Measurements from ENCODE around the gene PTMS.
A peak's percentile ranks its signal among the peaks of the same experiment; 100 is the strongest.

Gene PTMS

DNA sequence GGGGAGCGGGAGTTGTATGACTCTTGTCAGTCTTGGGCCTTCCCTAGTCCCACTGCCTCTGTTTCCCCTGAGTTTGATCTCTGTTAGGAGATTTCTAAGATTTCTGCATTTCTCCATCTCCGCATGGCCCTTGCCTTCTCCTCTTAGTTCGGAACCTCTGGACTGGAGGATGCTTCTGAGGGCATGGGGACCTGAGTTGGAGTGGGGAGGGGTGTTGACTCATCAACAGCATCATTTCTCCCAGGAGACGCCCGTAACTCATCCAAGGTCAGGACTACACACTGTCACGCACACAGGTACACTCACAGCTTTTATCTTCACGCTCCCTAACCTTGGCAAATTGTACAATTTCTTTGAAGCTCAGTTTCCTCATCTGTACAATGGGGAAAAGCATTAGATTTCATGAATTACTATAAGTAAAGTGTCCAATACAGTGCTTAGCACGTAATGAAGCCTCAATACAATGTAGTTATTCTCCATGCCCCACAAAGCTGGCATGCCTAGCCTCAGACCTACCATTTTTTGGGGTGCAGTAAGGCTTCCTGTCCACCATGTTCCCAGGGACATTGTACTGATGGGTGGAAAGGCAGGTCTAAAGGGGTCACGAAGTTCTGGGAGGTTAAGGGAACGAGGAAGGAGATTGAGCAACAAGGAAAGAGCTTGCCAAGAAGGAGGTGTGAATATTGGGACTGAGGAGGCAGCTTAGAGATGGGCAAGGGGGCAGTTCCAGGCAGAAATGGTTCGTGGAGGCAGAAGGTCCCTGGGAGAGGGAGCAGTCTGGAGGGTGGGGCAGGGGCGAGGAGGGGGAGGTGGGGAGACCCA is 5.6 kb downstream of the PTMS start:
- DNase-seq (ENCODE audit: low spot score) (no peak), FAIRE-seq (peak; percentile 42)

DNA sequence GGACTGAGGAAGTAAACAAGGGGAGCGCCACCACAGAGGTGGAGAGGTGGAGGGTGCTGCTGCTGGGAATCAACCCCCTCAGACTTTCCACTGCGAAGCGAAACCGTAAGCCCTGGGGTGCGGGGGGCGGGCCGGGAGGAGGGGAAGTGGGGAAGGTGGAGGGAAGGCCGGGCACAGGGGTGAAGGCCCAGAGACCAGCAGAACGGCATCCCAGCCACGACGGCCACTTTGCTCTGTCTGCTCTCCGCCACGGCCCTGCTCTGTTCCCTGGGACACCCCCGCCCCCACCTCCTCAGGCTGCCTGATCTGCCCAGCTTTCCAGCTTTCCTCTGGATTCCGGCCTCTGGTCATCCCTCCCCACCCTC is 6.2 kb downstream of the PTMS start, which contains the start of gene LAG3:
Gene LAG3, plus strand, starts transcription at position 190 of the 365 bp plus-strand sequence. CDS start 333 bp downstream, outside the sequence.
- no peak for DNase-seq (ENCODE audit: low spot score)

GRCh38 chr12:6772726-6773589 is 6.8 kb downstream of the PTMS start:
- peak; percentile 65 for FAIRE-seq
- no peak for DNase-seq (ENCODE audit: low spot score)

More for the DNA sequence above, 6.2 kb downstream of the PTMS start, which contains the start of gene LAG3:
- FAIRE-seq: no peak

DNA sequence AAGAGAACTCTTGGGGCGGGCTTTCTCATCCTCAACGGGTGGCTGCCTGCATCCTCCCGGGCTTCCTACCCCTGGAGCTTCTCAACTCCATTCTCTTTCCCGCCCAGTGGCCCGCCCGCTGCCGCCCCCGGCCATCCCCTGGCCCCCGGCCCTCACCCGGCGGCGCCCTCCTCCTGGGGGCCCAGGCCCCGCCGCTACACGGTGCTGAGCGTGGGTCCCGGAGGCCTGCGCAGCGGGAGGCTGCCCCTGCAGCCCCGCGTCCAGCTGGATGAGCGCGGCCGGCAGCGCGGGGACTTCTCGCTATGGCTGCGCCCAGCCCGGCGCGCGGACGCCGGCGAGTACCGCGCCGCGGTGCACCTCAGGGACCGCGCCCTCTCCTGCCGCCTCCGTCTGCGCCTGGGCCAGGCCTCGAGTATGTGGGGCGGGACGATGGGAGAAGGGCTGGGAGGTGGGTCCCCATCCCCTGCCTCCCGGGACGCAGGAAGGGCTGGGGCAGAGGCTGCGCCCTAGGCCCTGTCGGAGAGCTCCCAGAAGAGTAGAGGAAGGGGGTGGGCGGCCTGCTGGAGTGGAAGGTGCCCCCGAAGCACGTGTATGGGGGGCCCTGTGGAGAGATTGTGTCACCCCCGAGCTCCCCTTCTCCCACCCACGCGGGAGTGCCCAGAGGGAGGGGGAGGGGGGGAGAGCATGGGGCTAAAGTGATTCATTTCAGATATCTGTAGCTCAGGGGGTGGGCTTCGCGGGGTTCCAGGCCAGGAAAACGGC is 7.6 kb downstream of the PTMS start:
- FAIRE-seq (no peak), DNase-seq (ENCODE audit: low spot score) (no peak)

DNA sequence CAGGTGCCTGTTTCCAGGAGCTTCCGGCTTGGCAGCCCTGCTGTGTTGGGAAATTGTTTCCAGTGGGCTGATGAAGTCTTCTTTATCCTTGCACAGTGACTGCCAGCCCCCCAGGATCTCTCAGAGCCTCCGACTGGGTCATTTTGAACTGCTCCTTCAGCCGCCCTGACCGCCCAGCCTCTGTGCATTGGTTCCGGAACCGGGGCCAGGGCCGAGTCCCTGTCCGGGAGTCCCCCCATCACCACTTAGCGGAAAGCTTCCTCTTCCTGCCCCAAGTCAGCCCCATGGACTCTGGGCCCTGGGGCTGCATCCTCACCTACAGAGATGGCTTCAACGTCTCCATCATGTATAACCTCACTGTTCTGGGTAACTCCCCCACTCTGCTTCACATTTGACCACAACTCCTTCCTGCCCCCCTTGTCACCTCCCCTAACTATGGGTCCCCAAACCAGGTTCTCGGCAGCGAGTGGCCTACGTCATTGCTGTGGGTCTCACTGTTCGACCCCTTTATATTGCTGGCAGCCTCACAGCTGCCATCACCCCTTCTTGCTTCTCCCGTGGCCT is 8.4 kb downstream of the PTMS start:
- no peak for DNase-seq (ENCODE audit: low spot score)
- no peak for FAIRE-seq

DNA sequence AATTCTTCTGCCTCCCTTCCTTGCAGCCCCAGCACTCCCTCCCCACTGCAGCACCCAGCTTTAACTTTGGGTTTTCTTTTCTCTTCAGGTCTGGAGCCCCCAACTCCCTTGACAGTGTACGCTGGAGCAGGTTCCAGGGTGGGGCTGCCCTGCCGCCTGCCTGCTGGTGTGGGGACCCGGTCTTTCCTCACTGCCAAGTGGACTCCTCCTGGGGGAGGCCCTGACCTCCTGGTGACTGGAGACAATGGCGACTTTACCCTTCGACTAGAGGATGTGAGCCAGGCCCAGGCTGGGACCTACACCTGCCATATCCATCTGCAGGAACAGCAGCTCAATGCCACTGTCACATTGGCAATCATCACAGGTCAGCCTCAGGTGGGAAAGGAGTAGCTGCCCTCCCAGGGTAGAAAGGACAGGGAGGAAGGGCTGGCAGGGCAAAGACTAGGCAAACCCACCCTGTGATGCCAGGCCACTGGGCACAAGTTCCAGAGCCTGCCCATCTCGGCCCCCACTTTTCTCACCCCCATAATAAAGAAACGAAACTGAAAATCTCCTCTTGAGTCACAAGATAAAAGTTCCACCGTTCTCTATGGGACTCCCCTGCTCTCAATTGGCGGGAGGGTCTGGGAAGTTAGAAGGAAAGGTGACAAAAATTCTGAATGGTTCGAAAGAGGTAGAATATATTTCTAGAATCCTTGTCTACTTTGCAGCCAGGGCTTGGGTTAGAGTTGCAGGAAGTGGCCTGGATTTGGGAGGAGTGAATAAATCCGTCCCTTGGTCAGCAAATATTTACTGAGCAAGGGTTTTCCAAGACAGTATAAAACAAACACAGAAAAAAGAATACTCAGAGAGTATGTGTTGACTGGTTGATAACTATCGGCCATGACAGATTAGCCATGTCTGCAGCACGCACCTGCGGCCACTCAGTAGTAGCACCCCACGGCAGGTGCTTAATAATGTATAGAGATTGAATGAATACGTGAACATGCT is 9.3 kb downstream of the PTMS start:
- no peak for DNase-seq (ENCODE audit: low spot score)
- FAIRE-seq: no peak

- FAIRE-seq (no peak), DNase-seq (ENCODE audit: low spot score) (no peak)
Observed at GRCh38 chr12:6777386-6777785, 11.2 kb downstream of the PTMS start.

GRCh38 chr12:6778217-6778573 is 12.0 kb downstream of the PTMS start:
- no peak for DNase-seq (ENCODE audit: low spot score)
- FAIRE-seq: no peak

GRCh38 chr12:6778574-6779550 is 12.7 kb downstream of the PTMS start:
- FAIRE-seq: peak; percentile 98
- peak; percentile 92 for DNase-seq (ENCODE audit: low spot score)

DNA sequence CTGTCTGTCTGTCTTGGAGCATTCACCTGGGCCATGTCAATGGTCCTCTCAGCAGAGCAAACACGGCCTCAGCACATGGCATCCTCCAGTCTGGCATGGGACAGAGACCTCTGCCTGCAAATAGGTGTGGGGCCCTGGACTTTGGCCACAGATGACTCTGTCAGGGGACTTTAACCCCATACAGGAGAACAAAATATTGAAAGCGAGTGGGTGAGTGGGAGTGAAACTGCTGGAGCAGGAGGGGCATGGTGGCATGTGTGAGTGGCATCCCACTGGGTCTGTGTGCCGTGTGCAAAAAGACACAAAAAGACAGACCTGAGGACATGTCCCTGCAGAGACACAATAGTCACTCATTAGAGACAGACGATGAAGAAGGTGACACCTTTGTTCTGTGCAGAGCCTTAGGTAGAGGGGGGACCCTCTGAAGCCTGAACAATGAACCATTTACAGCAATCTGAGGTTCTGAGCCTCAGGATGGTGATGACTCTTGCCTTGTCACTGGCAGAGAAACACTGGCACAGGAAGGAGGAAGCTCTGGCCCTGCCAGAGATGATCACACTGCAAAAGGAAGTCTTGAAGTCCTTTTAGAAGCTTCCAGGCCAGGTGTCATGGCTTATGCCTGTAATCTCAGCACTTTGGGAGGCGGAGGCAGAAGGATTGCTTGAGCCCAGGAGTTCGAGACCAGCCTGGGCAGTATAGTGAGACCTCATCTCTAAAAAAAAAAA is 13.7 kb downstream of the PTMS start:
- DNase-seq (ENCODE audit: low spot score) (no peak), FAIRE-seq (peak; percentile 53)

- DNase-seq (ENCODE audit: low spot score): no peak
- no peak for FAIRE-seq
Observed at GRCh38 chr12:6780573-6780972, 14.4 kb downstream of the PTMS start.

DNA sequence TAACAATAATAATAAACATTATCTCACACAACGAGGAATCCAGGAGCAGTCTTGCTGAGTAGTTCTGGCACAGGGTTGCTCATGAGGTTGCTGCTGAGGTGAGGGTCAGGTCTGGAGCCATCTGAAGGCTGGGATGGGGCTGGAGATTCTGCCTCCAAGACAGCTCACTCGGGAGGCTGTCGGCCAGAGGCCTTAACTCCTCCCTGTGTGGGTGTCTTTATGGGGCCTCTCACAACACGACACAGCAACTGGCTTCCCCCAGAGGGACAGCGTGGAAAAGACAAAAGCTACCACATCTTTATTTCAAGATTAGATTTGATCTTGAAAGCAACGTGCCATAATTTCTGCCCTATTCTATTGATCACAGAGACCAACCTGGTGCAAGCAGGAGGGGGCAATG is 16.0 kb downstream of the PTMS start:
- FAIRE-seq (no peak), DNase-seq (ENCODE audit: low spot score) (no peak)

- no peak for DNase-seq (ENCODE audit: low spot score)
- no peak for FAIRE-seq
Observed at GRCh38 chr12:6782850-6783566, 16.8 kb downstream of the PTMS start.

GRCh38 chr12:6783828-6784227 is 17.7 kb downstream of the PTMS start:
- FAIRE-seq: no peak
- no peak for DNase-seq (ENCODE audit: low spot score)

- DNase-seq (ENCODE audit: low spot score) (no peak), FAIRE-seq (no peak)
Observed at GRCh38 chr12:6784296-6784695, 18.1 kb downstream of the PTMS start.

- DNase-seq (ENCODE audit: low spot score) (no peak), FAIRE-seq (no peak)
Observed at GRCh38 chr12:6784761-6785160, 18.6 kb downstream of the PTMS start.

GRCh38 chr12:6786416-6787094 is 20.4 kb downstream of the PTMS start:
- DNase-seq (ENCODE audit: low spot score): no peak
- peak; percentile 85 for FAIRE-seq

Measured in urothelium cell line (cell line).